Neural cell (in vitro differentiated cells): ENCODE results near the gene SNRPA. TPM values are rescaled to one million over a fixed set of nuclear protein-coding genes. Genes with fewer than 3 reads are reported as not detected.

Experiments used
- H2AFZ ChIP-seq: fragments of 200-600, 300-800 bp; sonication (generic), shearing (Covaris generic); 2 replicates; pipeline ENCODE4 v1.6.0; 2014; ENCODE audit warnings: low read depth, mild to moderate bottlenecking, antibody characterized with exemption, low read length, moderate library complexity
- H3F3A ChIP-seq: fragments of 200-600 bp; shearing (Covaris generic); 2 replicates; pipeline ENCODE4 v1.6.1; 2016; ENCODE audit warnings: mild to moderate bottlenecking, moderate library complexity, mixed read lengths, antibody characterized with exemption, low read length; ENCODE audit not compliant: insufficient read depth, poor library complexity, severe bottlenecking
- H3K27ac ChIP-seq: fragments of 200-600, 300-800 bp; sonication (generic), shearing (Covaris generic); 2 replicates; pipeline ENCODE4 v1.5.1; 2014; ENCODE audit warnings: mild to moderate bottlenecking, low read length, moderate library complexity
- H3K27me3 ChIP-seq: fragments of 300-800, 200-600 bp; sonication (generic), shearing (Covaris generic); 2 replicates; pipeline ENCODE4 v1.6.0; 2014; ENCODE audit warnings: mild to moderate bottlenecking, low read depth, low read length, moderate library complexity; ENCODE audit not compliant: insufficient read depth
- H3K36me3 ChIP-seq: fragments of 300-800, 200-600 bp; sonication (generic), shearing (Covaris generic); 2 replicates; pipeline ENCODE4 v1.5.1; 2014; ENCODE audit warnings: mild to moderate bottlenecking, antibody characterized with exemption, low read length, moderate library complexity; ENCODE audit not compliant: insufficient read depth
- H3K4me2 ChIP-seq: fragments of 300-800, 200-600 bp; sonication (generic), shearing (Covaris generic); 2 replicates; pipeline ENCODE4 v1.6.0; 2014; ENCODE audit warnings: mild to moderate bottlenecking, low read length
- H3K4me3 ChIP-seq: fragments of 300-800, 200-600 bp; sonication (generic), shearing (Covaris generic); 2 replicates; pipeline ENCODE4 v1.5.1; 2014; ENCODE audit warnings: mild to moderate bottlenecking, low read length, moderate library complexity
- H3K79me2 ChIP-seq: fragments of 200-600 bp; shearing (Covaris generic); replicated peaks from 2 replicates; pipeline ENCODE4 v1.6.0; 2014; ENCODE audit warnings: mild to moderate bottlenecking, low read length, moderate library complexity; ENCODE audit not compliant: insufficient read depth
- H3K9ac ChIP-seq: fragments of 300-800, 200-600 bp; sonication (generic), shearing (Covaris generic); 2 replicates; pipeline ENCODE4 v1.6.1; 2016; ENCODE audit warnings: mild to moderate bottlenecking, low read length, mixed read lengths
- H3K9me2 ChIP-seq: fragments of 200-600 bp; shearing (Covaris generic); 2 replicates; pipeline ENCODE4 v1.6.1; 2016; ENCODE audit warnings: mild to moderate bottlenecking, low read length, mixed read lengths; ENCODE audit not compliant: insufficient read depth
- H3K9me3 ChIP-seq: fragments of 200-600, 300-800 bp; sonication (generic), shearing (Covaris generic); 2 replicates; pipeline ENCODE4 v1.6.1; 2016; ENCODE audit warnings: mild to moderate bottlenecking, mixed run types, low read length, moderate library complexity, mixed read lengths
- H4K20me1 ChIP-seq: fragments of 200-600 bp; shearing (Covaris generic); 2 replicates; pipeline ENCODE4 v1.6.1; 2016; ENCODE audit warnings: mild to moderate bottlenecking, mixed run types; ENCODE audit not compliant: insufficient read depth
- CTCF ChIP-seq: fragments of 450-650 bp; IDR thresholded peaks from 2 replicates; pipeline ENCODE4 v1.5.1; 2014; ENCODE audit warnings: antibody characterized with exemption, mild to moderate bottlenecking, moderate library complexity; ENCODE audit not compliant: poor library complexity, severe bottlenecking
- EP300 ChIP-seq: fragments of 450-650 bp; conservative IDR thresholded peaks from 2 replicates; pipeline ENCODE4 v1.6.1; 2014; ENCODE audit warnings: antibody characterized with exemption, mild to moderate bottlenecking, moderate library complexity; ENCODE audit not compliant: poor library complexity, severe bottlenecking
- EZH2 ChIP-seq: fragments of 200-600, 300-800 bp; shearing (Covaris generic), sonication (generic); IDR thresholded peaks from 2 replicates; pipeline ENCODE4 v1.6.1; 2014; ENCODE audit warnings: antibody characterized with exemption, low read length, borderline replicate concordance, mild to moderate bottlenecking; ENCODE audit not compliant: insufficient read depth, poor library complexity, severe bottlenecking
- MXI1 ChIP-seq: fragments of 450-650 bp; conservative IDR thresholded peaks from 2 replicates; pipeline ENCODE4 v1.6.1; 2014; ENCODE audit warnings: antibody characterized with exemption, mild to moderate bottlenecking; ENCODE audit not compliant: poor library complexity, severe bottlenecking
- POLR2AphosphoS5 ChIP-seq: IDR thresholded peaks from 2 replicates; pipeline ENCODE4 v1.6.1; 2012
- RAD21 ChIP-seq: fragments of 450-650 bp; conservative IDR thresholded peaks from 2 replicates; pipeline ENCODE4 v1.6.1; 2014; ENCODE audit warnings: antibody characterized with exemption, mild to moderate bottlenecking, moderate library complexity
- REST ChIP-seq: IDR thresholded peaks from 2 replicates; pipeline ENCODE4 v1.6.1; 2012; ENCODE audit warnings: borderline replicate concordance
- SMC3 ChIP-seq: fragments of 450-650 bp; conservative IDR thresholded peaks from 2 replicates; pipeline ENCODE4 v1.6.1; 2014; ENCODE audit warnings: antibody characterized with exemption, mild to moderate bottlenecking, moderate library complexity; ENCODE audit not compliant: poor library complexity
- TAF1 ChIP-seq: IDR thresholded peaks from 2 replicates; pipeline ENCODE4 v1.6.1; 2012; ENCODE audit warnings: low read depth
- polyA plus RNA-seq: library from polyadenylated mRNA; depleted of rRNA; stranded (reverse); fragments of >200 nt; gene quantifications from 2 replicates; pipeline ENCODE4 v1.2.3, GENCODE V29; 2014

The SNRPA gene
- polyA plus RNA-seq, 1 donor from 2014 or later = 29.9 TPM

- no peak overlapping the region for H2AFZ ChIP-seq
- H3K27ac ChIP-seq = no peak overlapping the region
- H3K4me2 ChIP-seq = no peak overlapping the region
- H3K36me3 ChIP-seq = no peaks in the 10 kb centered on the region
- no peaks in the 10 kb centered on the region for H3K9me2 ChIP-seq
- H3F3A ChIP-seq = no peaks in the 10 kb centered on the region
- no peaks in the 10 kb centered on the region for H3K9me3 ChIP-seq
- TF ChIP-seq MXI1 (no peak), EZH2 (no peak), SMC3 (no peak), RAD21 (no peak), POLR2AphosphoS5 (no peak), EP300 (no peak), REST (no peak), TAF1 (no peak), CTCF (no peak)
- no peaks in the 10 kb centered on the region for H3K27me3 ChIP-seq
- no peaks in the 10 kb centered on the region for H4K20me1 ChIP-seq
- peaks cover 7% of the 10 kb centered on the region for H3K79me2 ChIP-seq
- no peak overlapping the region for H3K4me3 ChIP-seq
- H3K9ac ChIP-seq = no peak overlapping the region
These were observed 6.2 kb upstream of the SNRPA start for GRCh38 chr19:40744554-40745401.

- H3F3A ChIP-seq = no peaks in the 10 kb centered on the region
- TF ChIP-seq EP300 = no peak
- TF ChIP-seq POLR2AphosphoS5 = no peak
- no peak for TF ChIP-seq TAF1
- TF ChIP-seq RAD21 = no peak
- TF ChIP-seq CTCF = no peak
- no peak for TF ChIP-seq EZH2
- TF ChIP-seq REST = no peak
- no peak for TF ChIP-seq MXI1
- no peak for TF ChIP-seq SMC3
- no peak overlapping the region for H3K4me3 ChIP-seq
- no peaks in the 10 kb centered on the region for H4K20me1 ChIP-seq
- peaks cover 9% of the 10 kb centered on the region for H3K79me2 ChIP-seq
- no peak overlapping the region for H3K27ac ChIP-seq
- H3K9me2 ChIP-seq = no peaks in the 10 kb centered on the region
- H3K27me3 ChIP-seq = no peaks in the 10 kb centered on the region
- no peaks in the 10 kb centered on the region for H3K36me3 ChIP-seq
- no peak overlapping the region for H3K4me2 ChIP-seq
- no peaks in the 10 kb centered on the region for H3K9me3 ChIP-seq
- no peak overlapping the region for H2AFZ ChIP-seq
- H3K9ac ChIP-seq = no peak overlapping the region
These were observed 5.6 kb upstream of the SNRPA start for GRCh38 chr19:40745402-40745780.
